ENCODE data around the gene CCDC87.

The CCDC87 gene

GRCh38 chr11:66561178-66561974 is 31.5 kb downstream of the CCDC87 start:
- no peak for TF ChIP-seq CTCF (IDR thresholded peaks at IDR 0.05; ENCODE audit: borderline replicate concordance, control extremely low read depth, extremely low read depth, insufficient read depth, missing control alignments)
- DNase-seq (ENCODE audit: low spot score), result no peak
- in situ Hi-C loops (cut with MboI; ENCODE audit: low sequenced_read_pairs, unreplicated experiment), result no loop called here

DNA sequence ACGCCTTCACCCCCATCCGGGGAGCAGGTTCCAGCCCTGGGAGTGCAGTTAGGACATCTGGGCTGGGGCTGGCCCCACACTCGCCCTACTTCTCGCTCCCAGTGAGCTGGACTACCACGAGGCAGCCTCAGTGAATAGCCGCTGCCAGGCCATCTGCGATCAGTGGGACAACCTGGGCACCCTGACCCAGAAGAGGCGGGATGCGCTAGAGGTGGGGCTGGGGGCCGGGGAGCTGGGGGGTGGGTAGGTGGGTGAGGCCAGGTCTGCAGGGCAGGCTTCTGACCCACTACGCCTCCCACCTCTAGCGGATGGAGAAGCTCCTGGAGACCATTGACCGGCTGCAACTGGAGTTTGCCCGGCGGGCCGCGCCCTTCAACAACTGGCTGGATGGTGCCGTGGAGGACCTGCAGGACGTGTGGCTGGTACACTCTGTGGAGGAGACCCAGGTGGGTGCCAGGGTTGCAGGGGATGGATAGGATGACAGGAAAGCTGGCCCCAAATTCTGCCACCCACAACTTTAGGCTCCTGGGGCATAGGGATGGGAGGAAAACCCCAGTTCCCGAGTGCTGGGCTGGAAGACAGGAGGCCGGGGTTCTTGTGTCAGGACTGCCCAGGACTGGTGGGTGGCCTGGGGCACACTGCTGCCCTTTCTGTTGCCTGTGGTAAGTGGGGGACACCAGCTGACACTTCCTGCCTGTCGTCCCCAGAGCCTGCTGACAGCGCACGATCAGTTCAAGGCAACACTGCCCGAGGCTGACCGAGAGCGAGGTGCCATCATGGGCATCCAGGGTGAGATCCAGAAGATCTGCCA is 32.8 kb downstream of the CCDC87 start:
- no peak for DNase-seq (ENCODE audit: low spot score)
- no peak for TF ChIP-seq CTCF (IDR thresholded peaks at IDR 0.05; ENCODE audit: borderline replicate concordance, control extremely low read depth, extremely low read depth, insufficient read depth, missing control alignments)
- in situ Hi-C loops (cut with MboI; ENCODE audit: low sequenced_read_pairs, unreplicated experiment), result no loop called here

DNA sequence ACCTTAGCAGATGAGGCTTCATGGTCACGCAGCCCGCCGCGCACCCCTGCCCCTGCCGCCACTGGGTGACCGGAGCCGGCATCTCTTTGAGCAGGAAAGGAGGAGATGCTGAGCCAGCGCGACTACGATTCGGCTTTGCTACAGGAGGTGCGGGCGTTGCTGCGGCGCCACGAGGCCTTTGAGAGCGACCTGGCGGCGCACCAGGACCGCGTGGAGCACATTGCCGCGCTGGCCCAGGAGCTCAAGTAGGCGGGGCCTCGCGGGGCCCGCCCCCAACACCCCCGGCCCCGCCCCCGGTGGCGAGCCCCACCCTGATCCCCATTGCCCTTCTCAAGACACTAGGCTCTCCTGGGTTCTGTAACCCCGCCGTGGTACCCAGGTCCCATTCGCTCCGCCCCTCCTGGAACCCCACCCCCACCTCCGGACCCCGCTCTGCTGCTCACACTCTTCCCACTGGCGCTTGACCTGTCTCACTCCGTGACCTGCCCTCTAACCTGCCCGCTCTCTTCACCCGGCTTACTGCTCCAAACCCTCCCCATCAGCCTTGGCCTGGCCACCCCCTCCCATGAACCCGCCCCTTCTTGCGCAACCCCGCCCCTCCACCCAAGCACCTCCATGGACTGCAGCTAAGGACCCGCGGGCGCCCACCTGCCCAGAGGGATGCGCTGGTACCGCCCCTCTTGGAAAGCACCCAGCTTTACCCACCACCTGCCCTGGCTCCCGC is 33.6 kb downstream of the CCDC87 start:
- in situ Hi-C loops (cut with MboI; ENCODE audit: low sequenced_read_pairs, unreplicated experiment), result no loop called here
- DNase-seq (ENCODE audit: low spot score), result no peak
- TF ChIP-seq CTCF (IDR thresholded peaks at IDR 0.05; ENCODE audit: borderline replicate concordance, control extremely low read depth, extremely low read depth, insufficient read depth, missing control alignments), result no peak

GRCh38 chr11:66557733-66558326 is 35.0 kb downstream of the CCDC87 start:
- in situ Hi-C loops (cut with MboI; ENCODE audit: low sequenced_read_pairs, unreplicated experiment), result no loop called here
- DNase-seq (ENCODE audit: low spot score), result no peak
- no peak for TF ChIP-seq CTCF (IDR thresholded peaks at IDR 0.05; ENCODE audit: borderline replicate concordance, control extremely low read depth, extremely low read depth, insufficient read depth, missing control alignments)

- no peak for TF ChIP-seq CTCF (IDR thresholded peaks at IDR 0.05; ENCODE audit: borderline replicate concordance, control extremely low read depth, extremely low read depth, insufficient read depth, missing control alignments)
- in situ Hi-C loops (cut with MboI; ENCODE audit: low sequenced_read_pairs, unreplicated experiment), result no loop called here
- no peak for DNase-seq (ENCODE audit: low spot score)
Measured at GRCh38 chr11:66556086-66556485, 36.8 kb downstream of the CCDC87 start.

DNA sequence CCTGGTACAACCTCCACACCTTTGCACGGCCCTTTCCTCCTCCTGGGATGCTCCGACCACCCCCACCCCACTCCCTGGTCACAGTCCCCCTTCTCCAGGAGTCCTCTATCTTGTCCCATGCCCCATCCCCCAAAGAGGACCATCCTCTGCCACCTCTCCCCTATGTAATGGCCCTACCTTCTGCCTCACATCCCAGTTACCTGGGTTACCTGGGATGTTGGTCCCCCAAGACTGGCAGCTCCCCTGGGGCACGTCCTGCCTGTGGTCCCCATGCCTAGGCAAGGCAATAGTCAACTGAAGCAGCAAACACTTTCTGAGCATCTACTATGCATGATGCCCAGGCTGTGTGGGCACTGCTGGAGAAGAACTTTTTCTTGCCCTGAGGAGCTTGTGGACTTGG is 37.4 kb downstream of the CCDC87 start:
- DNase-seq (ENCODE audit: low spot score), result no peak
- TF ChIP-seq CTCF (IDR thresholded peaks at IDR 0.05; ENCODE audit: borderline replicate concordance, control extremely low read depth, extremely low read depth, insufficient read depth, missing control alignments), result no peak
- in situ Hi-C loops (cut with MboI; ENCODE audit: low sequenced_read_pairs, unreplicated experiment), result no loop called here

All from GM13976 (cell line).